ENCODE data around the gene SLC25A53.

The SLC25A53 gene

GRCh38 chrX:104156630-104157529, at the start of gene SLC25A53:
Gene SLC25A53, minus strand, starts transcription at chrX:104157009. Its CDS starts 51,752 bp downstream, at chrX:104105257.
- peak; percentile 76 for DNase-seq

- no peak for DNase-seq
Measured at GRCh38 chrX:104205548-104205947, 48.7 kb upstream of the SLC25A53 start.

GRCh38 chrX:104195489-104196084, 38.8 kb upstream of the SLC25A53 start:
- no peak for DNase-seq

GRCh38 chrX:104195013-104195412, 38.2 kb upstream of the SLC25A53 start:
- DNase-seq, result no peak

GRCh38 chrX:104193485-104193884, 36.7 kb upstream of the SLC25A53 start:
- no peak for DNase-seq

- no peak for DNase-seq
Measured at GRCh38 chrX:104189837-104190236, 33.0 kb upstream of the SLC25A53 start.

- DNase-seq, result no peak
Measured at GRCh38 chrX:104187931-104188330, 31.1 kb upstream of the SLC25A53 start.

GRCh38 chrX:104183685-104184084, 26.9 kb upstream of the SLC25A53 start:
- DNase-seq, result no peak

GRCh38 chrX:104173841-104174240, 17.0 kb upstream of the SLC25A53 start:
- no peak for DNase-seq

GRCh38 chrX:104172788-104173187, 16.0 kb upstream of the SLC25A53 start:
- DNase-seq, result no peak

GRCh38 chrX:104172121-104172520, 15.3 kb upstream of the SLC25A53 start:
- no peak for DNase-seq

- DNase-seq, result no peak
Measured at GRCh38 chrX:104168127-104168526, 11.3 kb upstream of the SLC25A53 start.

GRCh38 chrX:104166735-104167436, 10.1 kb upstream of the SLC25A53 start:
- no peak for DNase-seq

GRCh38 chrX:104165894-104166734, 9.3 kb upstream of the SLC25A53 start, which contains the start of gene FAM199X:
Gene FAM199X, plus strand, starts transcription at chrX:104166453. Its CDS starts 333 bp downstream, at chrX:104166786.
- DNase-seq, result peak; percentile 87

- DNase-seq, result no peak
Measured at GRCh38 chrX:104151037-104151436, 5.8 kb downstream of the SLC25A53 start.

- DNase-seq, result no peak
Measured at GRCh38 chrX:104141087-104141760, 15.6 kb downstream of the SLC25A53 start.

- no peak for DNase-seq
Measured at GRCh38 chrX:104137496-104137895, 19.3 kb downstream of the SLC25A53 start.

GRCh38 chrX:104136241-104137019, 20.4 kb downstream of the SLC25A53 start:
- peak; percentile 70 for DNase-seq

GRCh38 chrX:104135677-104136076, 21.1 kb downstream of the SLC25A53 start:
- DNase-seq, result no peak

GRCh38 chrX:104134583-104135261, 22.1 kb downstream of the SLC25A53 start:
- no peak for DNase-seq

Measured in CD4-positive, alpha-beta T cell treated with Interleukin-6 for 4 hours (primary cell).